ENCODE measurements around the gene CACTIN.
"Not testable (repeated sequence)": the region's sequence is repeated elsewhere in the genome, so short reads cannot be mapped to it uniquely, and the experiment has no call there.

The CACTIN gene

GRCh38 chr19:3585301-3586126 is 41.1 kb downstream of the CACTIN start, which contains the start of gene GIPC3:
Gene GIPC3, plus strand, starts transcription at chr19:3585478. Its CDS starts 120 bp downstream, at chr19:3585598.
- H3K27ac ChIP-seq (ENCODE audit: low read length), result no peak within 1 kb of the TSS
- H3K9me3 ChIP-seq (ENCODE audit: control insufficient read depth, low read depth, low read length), result no peaks in the 10 kb centered on the region
- H3K27me3 ChIP-seq (ENCODE audit: control insufficient read depth, insufficient read depth, low read length), result peaks cover 30% of the 10 kb centered on the region
- H3K36me3 ChIP-seq (ENCODE audit: control insufficient read depth, low read depth, low read length), result no peaks in the 10 kb centered on the region
- H3K4me3 ChIP-seq (ENCODE audit: low read length), result no peak within 1 kb of the TSS
- no peak within 1 kb of the TSS for H3K9ac ChIP-seq (ENCODE audit: low read length)
- H3K4me1 ChIP-seq (ENCODE audit: control insufficient read depth, low read depth, low read length), result no peaks in the 10 kb centered on the region

- H3K9ac ChIP-seq (ENCODE audit: low read length); H3K36me3 ChIP-seq (ENCODE audit: control insufficient read depth, low read depth, low read length); H3K4me1 ChIP-seq (ENCODE audit: control insufficient read depth, low read depth, low read length); H3K27ac ChIP-seq (ENCODE audit: low read length); H3K9me3 ChIP-seq (ENCODE audit: control insufficient read depth, low read depth, low read length); H3K4me3 ChIP-seq (ENCODE audit: low read length): not testable (repeated sequence)
- H3K27me3 ChIP-seq (ENCODE audit: control insufficient read depth, insufficient read depth, low read length), result peaks cover 30% of the 10 kb centered on the region
These were observed 42.4 kb downstream of the CACTIN start for GRCh38 chr19:3584036-3584802.

- not testable (repeated sequence) for H3K9ac ChIP-seq (ENCODE audit: low read length); H3K4me1 ChIP-seq (ENCODE audit: control insufficient read depth, low read depth, low read length)
These were observed 44.8 kb downstream of the CACTIN start for GRCh38 chr19:3581792-3582191.

DNA sequence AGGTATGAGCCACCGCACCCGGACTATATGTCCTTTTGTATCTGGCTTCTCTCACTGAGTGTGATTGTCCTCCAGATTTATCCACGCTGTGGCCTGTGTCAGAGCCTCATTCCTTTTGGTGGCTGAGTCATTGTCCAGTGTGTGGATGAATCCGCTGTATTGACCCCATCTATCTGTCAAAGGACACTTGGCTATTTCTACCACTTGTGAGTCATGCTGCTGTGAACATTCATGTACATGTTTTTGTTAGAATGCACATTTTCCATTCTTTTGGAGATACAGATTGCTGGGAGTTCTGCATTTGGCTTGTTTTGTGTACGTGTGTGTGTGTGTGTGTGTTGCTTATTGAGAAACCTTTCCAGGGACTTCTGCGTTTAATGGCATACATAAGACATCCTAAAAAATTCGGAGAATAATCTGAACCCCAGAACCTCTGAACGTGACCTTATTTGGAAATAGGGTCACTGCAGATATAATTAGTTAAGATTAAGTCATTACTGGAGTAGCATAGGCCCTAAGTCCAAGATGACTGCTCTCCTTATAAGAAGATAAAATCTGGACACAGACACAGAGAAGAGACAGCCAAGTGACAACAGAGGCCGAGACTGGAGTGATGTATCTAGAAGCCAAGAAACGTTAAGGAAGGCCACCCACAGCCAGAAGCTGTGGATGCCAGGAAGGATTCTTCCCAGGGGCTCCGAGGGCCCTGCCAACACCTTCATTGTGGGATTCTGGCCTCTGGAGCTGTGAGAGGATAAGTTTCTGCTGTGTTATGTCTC is 46.2 kb downstream of the CACTIN start:
- Histone ChIP-seq H3K4me3 (ENCODE audit: low read length) (no peak overlapping the region), H3K27ac (ENCODE audit: low read length) (no peak overlapping the region), H3K9ac (ENCODE audit: low read length) (no peak overlapping the region), H3K36me3 (ENCODE audit: control insufficient read depth, low read depth, low read length) (no peaks in the 10 kb centered on the region), H3K4me1 (ENCODE audit: control insufficient read depth, low read depth, low read length) (peaks cover 6% of the 10 kb centered on the region), H3K27me3 (ENCODE audit: control insufficient read depth, insufficient read depth, low read length) (peaks cover 6% of the 10 kb centered on the region), H3K9me3 (ENCODE audit: control insufficient read depth, low read depth, low read length) (no peaks in the 10 kb centered on the region)

More at GRCh38 chr19:3581792-3582191, 44.8 kb downstream of the CACTIN start:
- not testable (repeated sequence) for H3K4me3 ChIP-seq (ENCODE audit: low read length); H3K9me3 ChIP-seq (ENCODE audit: control insufficient read depth, low read depth, low read length); H3K36me3 ChIP-seq (ENCODE audit: control insufficient read depth, low read depth, low read length); H3K27ac ChIP-seq (ENCODE audit: low read length)
- peaks cover 20% of the 10 kb centered on the region for H3K27me3 ChIP-seq (ENCODE audit: control insufficient read depth, insufficient read depth, low read length)

DNA sequence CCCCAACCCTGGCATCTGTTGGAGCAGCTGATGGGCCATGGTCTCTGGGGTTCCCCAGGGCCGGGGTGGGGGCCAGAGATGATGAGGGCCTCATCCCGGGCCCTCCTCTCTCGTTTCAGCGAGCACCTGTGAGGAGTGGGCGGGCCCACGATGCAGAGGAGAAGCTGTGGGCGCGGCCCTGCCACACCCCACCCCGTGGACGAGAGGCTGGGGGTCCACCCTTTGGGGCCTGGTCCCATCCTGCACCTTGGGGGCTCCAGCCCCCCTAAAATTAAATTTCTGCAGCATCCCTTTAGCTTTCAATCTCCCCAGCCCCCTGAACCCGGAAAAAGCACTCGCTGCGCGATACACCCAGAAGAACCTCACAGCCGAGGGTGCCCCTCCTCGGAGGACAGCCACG is 48.2 kb downstream of the CACTIN start:
- Histone ChIP-seq H3K27ac (ENCODE audit: low read length) (no peak overlapping the region), H3K27me3 (ENCODE audit: control insufficient read depth, insufficient read depth, low read length) (no peaks in the 10 kb centered on the region), H3K9ac (ENCODE audit: low read length) (no peak overlapping the region), H3K9me3 (ENCODE audit: control insufficient read depth, low read depth, low read length) (no peaks in the 10 kb centered on the region), H3K4me3 (ENCODE audit: low read length) (no peak overlapping the region), H3K36me3 (ENCODE audit: control insufficient read depth, low read depth, low read length) (no peaks in the 10 kb centered on the region), H3K4me1 (ENCODE audit: control insufficient read depth, low read depth, low read length) (peaks cover 6% of the 10 kb centered on the region)

GRCh38 chr19:3577723-3578344 is 48.8 kb downstream of the CACTIN start:
- Histone ChIP-seq H3K4me1 (ENCODE audit: control insufficient read depth, low read depth, low read length) (peaks cover 6% of the 10 kb centered on the region), H3K9ac (ENCODE audit: low read length) (no peak overlapping the region), H3K4me3 (ENCODE audit: low read length) (no peak overlapping the region), H3K9me3 (ENCODE audit: control insufficient read depth, low read depth, low read length) (no peaks in the 10 kb centered on the region), H3K36me3 (ENCODE audit: control insufficient read depth, low read depth, low read length) (no peaks in the 10 kb centered on the region), H3K27me3 (ENCODE audit: control insufficient read depth, insufficient read depth, low read length) (no peaks in the 10 kb centered on the region), H3K27ac (ENCODE audit: low read length) (no peak overlapping the region)

- no peaks in the 10 kb centered on the region for H3K36me3 ChIP-seq (ENCODE audit: control insufficient read depth, low read depth, low read length)
- no peak overlapping the region for H3K9ac ChIP-seq (ENCODE audit: low read length)
- H3K4me3 ChIP-seq (ENCODE audit: low read length), result peak overlapping the region; percentile 53
- H3K27ac ChIP-seq (ENCODE audit: low read length), result no peak overlapping the region
- peaks cover 10% of the 10 kb centered on the region for H3K4me1 ChIP-seq (ENCODE audit: control insufficient read depth, low read depth, low read length)
- H3K9me3 ChIP-seq (ENCODE audit: control insufficient read depth, low read depth, low read length), result no peaks in the 10 kb centered on the region
- H3K27me3 ChIP-seq (ENCODE audit: control insufficient read depth, insufficient read depth, low read length), result no peaks in the 10 kb centered on the region
These were observed 49.7 kb downstream of the CACTIN start for GRCh38 chr19:3576696-3577443.

DNA sequence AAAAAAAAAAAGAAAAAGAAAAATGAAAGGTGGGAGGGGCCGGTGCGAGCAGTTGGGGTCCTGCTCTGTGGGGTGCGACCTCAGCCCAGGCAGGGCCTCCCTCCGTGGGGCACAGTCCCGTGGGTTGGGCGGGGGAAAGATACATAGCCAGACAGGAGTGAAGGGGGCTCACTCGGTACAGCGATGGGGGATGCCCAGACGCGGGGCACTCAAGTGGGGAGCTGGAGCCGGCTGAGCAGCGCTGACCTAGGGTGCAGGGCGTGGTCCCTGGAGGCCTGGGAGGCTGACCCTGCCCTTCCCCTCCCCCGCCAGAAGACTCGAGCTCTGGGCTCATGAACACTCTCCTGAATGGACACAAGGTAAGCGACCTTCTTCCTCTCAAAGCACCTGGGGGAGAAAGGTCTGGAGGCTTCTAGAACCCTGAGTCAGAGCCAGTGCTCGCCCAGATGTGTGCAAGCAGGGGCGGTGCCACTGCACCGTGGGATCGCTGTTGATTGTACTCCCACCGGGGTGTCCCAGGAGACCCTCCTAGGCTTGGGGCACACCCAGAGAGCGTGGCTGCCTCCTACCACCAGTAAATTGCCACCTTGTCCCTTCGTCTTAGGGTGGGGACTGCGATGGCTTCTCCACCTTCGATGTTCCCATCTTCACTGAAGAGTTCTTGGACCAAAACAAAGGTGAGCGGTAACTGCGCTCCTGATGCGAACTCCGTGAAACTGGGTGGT is 50.5 kb downstream of the CACTIN start:
- no peaks in the 10 kb centered on the region for H3K27me3 ChIP-seq (ENCODE audit: control insufficient read depth, insufficient read depth, low read length)
- no peaks in the 10 kb centered on the region for H3K9me3 ChIP-seq (ENCODE audit: control insufficient read depth, low read depth, low read length)
- no peaks in the 10 kb centered on the region for H3K36me3 ChIP-seq (ENCODE audit: control insufficient read depth, low read depth, low read length)
- H3K4me1 ChIP-seq (ENCODE audit: control insufficient read depth, low read depth, low read length), result peaks cover 10% of the 10 kb centered on the region
- no peak overlapping the region for H3K27ac ChIP-seq (ENCODE audit: low read length)
- peak overlapping the region; percentile 53 for H3K4me3 ChIP-seq (ENCODE audit: low read length)
- no peak overlapping the region for H3K9ac ChIP-seq (ENCODE audit: low read length)

GRCh38 chr19:3575260-3575741 is 51.3 kb downstream of the CACTIN start:
- Histone ChIP-seq H3K4me1 (ENCODE audit: control insufficient read depth, low read depth, low read length) (peaks cover 10% of the 10 kb centered on the region), H3K9me3 (ENCODE audit: control insufficient read depth, low read depth, low read length) (no peaks in the 10 kb centered on the region), H3K4me3 (ENCODE audit: low read length) (no peak overlapping the region), H3K27me3 (ENCODE audit: control insufficient read depth, insufficient read depth, low read length) (no peaks in the 10 kb centered on the region), H3K36me3 (ENCODE audit: control insufficient read depth, low read depth, low read length) (no peaks in the 10 kb centered on the region), H3K9ac (ENCODE audit: low read length) (no peak overlapping the region), H3K27ac (ENCODE audit: low read length) (no peak overlapping the region)
